DND-41 (cell line): ENCODE measurements around the gene ACTL10.

Source experiments
- ATAC-seq: fragments of 200-7000 bp; cut with Tn5 transposase; 3 replicates; pipeline ENCODE4 v1.9.1; 2021; ENCODE audit warnings: low read depth; ENCODE audit not compliant: insufficient read depth
- DNase-seq: peaks from one replicate; pipeline ENCODE4 v3.0.0-alpha.2; 2020
- H2AFZ ChIP-seq: 2 replicates; pipeline ENCODE4 v1.6.0; 2012; ENCODE audit warnings: low read depth, low read length
- H3K27ac ChIP-seq: 2 replicates; pipeline ENCODE4 v1.5.1; 2012; ENCODE audit warnings: low read length, inconsistent platforms
- H3K27me3 ChIP-seq: fragments of 200-600 bp; sonication (generic); 2 replicates; pipeline ENCODE4 v1.6.0; 2012; ENCODE audit warnings: low read length, mild to moderate bottlenecking, inconsistent platforms; ENCODE audit not compliant: insufficient read depth, poor library complexity
- H3K36me3 ChIP-seq: 2 replicates; pipeline ENCODE4 v1.5.1; 2012; ENCODE audit warnings: low read length, inconsistent platforms; ENCODE audit not compliant: insufficient read depth
- H3K4me1 ChIP-seq: 2 replicates; pipeline ENCODE4 v1.5.1; 2012; ENCODE audit warnings: mild to moderate bottlenecking, low read length; ENCODE audit not compliant: insufficient read depth
- H3K4me2 ChIP-seq: 2 replicates; pipeline ENCODE4 v1.6.0; 2012; ENCODE audit warnings: mild to moderate bottlenecking, moderate library complexity, low read length, inconsistent platforms; ENCODE audit not compliant: insufficient read depth
- H3K4me3 ChIP-seq, 2 experiments: fragments of 200-600 bp in 1 of 2; shearing (Covaris generic) in 1 of 2; 2 replicates each; pipeline ENCODE4 v1.5.1; 2012 to 2016; ENCODE audit warnings: inconsistent platforms in 2 of 2, low read length in 2 of 2, mild to moderate bottlenecking in 2 of 2, low read depth in 1 of 2, moderate library complexity in 1 of 2
- H3K79me2 ChIP-seq: 2 replicates; pipeline ENCODE4 v1.6.0; 2012; ENCODE audit warnings: low read length, inconsistent platforms; ENCODE audit not compliant: insufficient read depth
- H3K9ac ChIP-seq: 2 replicates; pipeline ENCODE4 v1.6.0; 2012; ENCODE audit warnings: low read depth, mild to moderate bottlenecking, inconsistent platforms, low read length, moderate library complexity
- H3K9me3 ChIP-seq: 2 replicates; pipeline ENCODE4 v1.5.1; 2012; ENCODE audit warnings: low read length, moderate library complexity, mild to moderate bottlenecking, inconsistent platforms; ENCODE audit not compliant: insufficient read depth, severe bottlenecking
- H4K20me1 ChIP-seq: 2 replicates; pipeline ENCODE4 v1.6.0; 2012; ENCODE audit warnings: low read length; ENCODE audit not compliant: insufficient read depth
- CTCF ChIP-seq: IDR thresholded peaks from 2 replicates; pipeline ENCODE4 v1.5.1; 2012; ENCODE audit warnings: borderline replicate concordance, low read length, moderate library complexity, mild to moderate bottlenecking; ENCODE audit not compliant: poor library complexity, severe bottlenecking; ENCODE audit errors: extremely low read depth
- EZH2 ChIP-seq: IDR thresholded peaks from 3 replicates; pipeline ENCODE4 v1.6.1; 2012; ENCODE audit warnings: borderline replicate concordance, low read depth, mild to moderate bottlenecking, moderate library complexity, low read length, inconsistent platforms; ENCODE audit not compliant: severe bottlenecking

The ACTL10 gene

GRCh38 chr20:33666293-33667244 lies at the start of gene ACTL10:
TSS of gene ACTL10 (plus strand) at chr20:33666943. CDS start at chr20:33667498, 555 bp downstream.
- Histone ChIP-seq H2AFZ (no peak within 1 kb of the TSS), H3K36me3 (peaks cover 13% of the 10 kb centered on the region; the same call in 1 of the 2 replicates), H3K27ac (no peak within 1 kb of the TSS), H3K4me1 (peaks cover 21% of the 10 kb centered on the region), H3K9ac (no peak within 1 kb of the TSS), H3K4me3 (no peak within 1 kb of the TSS), H3K79me2 (no peaks in the 10 kb centered on the region), H4K20me1 (no peaks in the 10 kb centered on the region), H3K9me3 (no peaks in the 10 kb centered on the region), H3K4me2 (no peak within 1 kb of the TSS), H3K27me3 (no peaks in the 10 kb centered on the region)
- TF ChIP-seq EZH2, result no peak
- TF ChIP-seq CTCF, result no peak
- DNase-seq, result no peak
- no peak for ATAC-seq

GRCh38 chr20:33621717-33622400 lies 44.9 kb upstream of the ACTL10 start:
- Histone ChIP-seq H3K36me3 (peaks cover 43% of the 10 kb centered on the region), H3K4me2 (no peak overlapping the region)
- ATAC-seq, result no peak

GRCh38 chr20:33622705-33623365 lies 43.9 kb upstream of the ACTL10 start:
- Histone ChIP-seq H4K20me1 (no peaks in the 10 kb centered on the region), H2AFZ (no peak overlapping the region), H3K9ac (no peak overlapping the region), H3K79me2 (no peaks in the 10 kb centered on the region), H3K27me3 (no peaks in the 10 kb centered on the region), H3K4me2 (no peak overlapping the region), H3K36me3 (peaks cover 44% of the 10 kb centered on the region), H3K4me3 (no peak overlapping the region), H3K4me1 (no peaks in the 10 kb centered on the region), H3K9me3 (no peaks in the 10 kb centered on the region), H3K27ac (no peak overlapping the region)
- no peak for TF ChIP-seq CTCF
- TF ChIP-seq EZH2, result no peak
- ATAC-seq, result no peak
- DNase-seq, result no peak

More at GRCh38 chr20:33621717-33622400, 44.9 kb upstream of the ACTL10 start:
- Histone ChIP-seq H3K27ac (no peak overlapping the region), H3K27me3 (no peaks in the 10 kb centered on the region), H3K9ac (no peak overlapping the region), H3K4me3 (no peak overlapping the region), H2AFZ (no peak overlapping the region), H4K20me1 (no peaks in the 10 kb centered on the region), H3K4me1 (no peaks in the 10 kb centered on the region), H3K9me3 (no peaks in the 10 kb centered on the region), H3K79me2 (no peaks in the 10 kb centered on the region)
- TF ChIP-seq EZH2, result no peak
- TF ChIP-seq CTCF, result no peak
- no peak for DNase-seq
